Activated CD8-positive, alpha-beta memory T cell treated with anti-CD3 and anti-CD28 coated beads for 1 hour (primary cell): Measurements from ENCODE around the gene AKR1B15.
"Not testable (repeated sequence)": the region's sequence is repeated elsewhere in the genome, so short reads cannot be mapped to it uniquely, and the experiment has no call there.

Experiments used
- DNase-seq, 2 donors: peaks; one replicate each; pipeline ENCODE4 v3.0.0-alpha.2; 2020; ENCODE audit warnings: low read depth in 1 of 2; ENCODE audit errors: extremely low read depth in 1 of 2

The AKR1B15 gene

GRCh38 chr7:134548877-134549276 is at the start of gene AKR1B15:
Gene AKR1B15, plus strand, starts transcription at chr7:134549110. Its CDS starts 15,510 bp downstream, at chr7:134564620.
- DNase-seq, result no peak

GRCh38 chr7:134500406-134500805 is 48.5 kb upstream of the AKR1B15 start:
- DNase-seq, result no peak

- DNase-seq, result no peak
These were observed 47.9 kb upstream of the AKR1B15 start for GRCh38 chr7:134500982-134501381.

- no peak for DNase-seq
These were observed 46.2 kb upstream of the AKR1B15 start for GRCh38 chr7:134502463-134503371.

GRCh38 chr7:134504660-134505164 is 44.2 kb upstream of the AKR1B15 start:
- DNase-seq, result no peak

- no peak for DNase-seq
These were observed 43.1 kb upstream of the AKR1B15 start for GRCh38 chr7:134505856-134506255.

- DNase-seq, result no peak
These were observed 39.9 kb upstream of the AKR1B15 start for GRCh38 chr7:134509010-134509409.

- DNase-seq, result no peak
These were observed 38.3 kb upstream of the AKR1B15 start for GRCh38 chr7:134510646-134511045.

GRCh38 chr7:134512271-134512670 is 36.6 kb upstream of the AKR1B15 start:
- no peak for DNase-seq

GRCh38 chr7:134513169-134513752 is 35.6 kb upstream of the AKR1B15 start:
- DNase-seq, result no peak

GRCh38 chr7:134514106-134514505 is 34.8 kb upstream of the AKR1B15 start:
- DNase-seq, result no peak

- no peak for DNase-seq
These were observed 34.2 kb upstream of the AKR1B15 start for GRCh38 chr7:134514663-134515062.

GRCh38 chr7:134515569-134516468 is 33.1 kb upstream of the AKR1B15 start:
- no peak for DNase-seq

GRCh38 chr7:134520130-134520529 is 28.8 kb upstream of the AKR1B15 start:
- DNase-seq, result no peak

GRCh38 chr7:134522601-134523000 is 26.3 kb upstream of the AKR1B15 start:
- DNase-seq, result no peak

- DNase-seq, result not testable (repeated sequence)
These were observed 23.5 kb upstream of the AKR1B15 start for GRCh38 chr7:134525449-134525848.

GRCh38 chr7:134526552-134527248 is 22.2 kb upstream of the AKR1B15 start:
- DNase-seq, result not testable (repeated sequence)

- DNase-seq, result no peak
These were observed 20.9 kb upstream of the AKR1B15 start for GRCh38 chr7:134527979-134528371.

GRCh38 chr7:134528749-134529148 is 20.2 kb upstream of the AKR1B15 start:
- no peak for DNase-seq

GRCh38 chr7:134530460-134530859 is 18.4 kb upstream of the AKR1B15 start:
- DNase-seq, result no peak
